Activated gamma-delta T cell treated with anti-CD3 and anti-CD28 coated beads, Interleukin-2, amount 50 U/mL, for 16 hours (primary cell): Measurements from ENCODE around the gene DRC7.
"Not testable (repeated sequence)": the region's sequence is repeated elsewhere in the genome, so short reads cannot be mapped to it uniquely, and the experiment has no call there.

Experiments used
- DNase-seq: peaks from one replicate; pipeline ENCODE4 v3.0.0-alpha.2; 2020; ENCODE audit warnings: low read depth

The DRC7 gene

GRCh38 chr16:57694231-57694724, 328 bp upstream of the DRC7 start:
- DNase-seq: no peak

GRCh38 chr16:57695680-57696069, 1.1 kb downstream of the DRC7 start:
- no peak for DNase-seq

GRCh38 chr16:57696240-57696639, 1.6 kb downstream of the DRC7 start:
- no peak for DNase-seq

- no peak for DNase-seq
These were observed 3.4 kb downstream of the DRC7 start for GRCh38 chr16:57697896-57698537.

- DNase-seq: no peak
These were observed 4.3 kb downstream of the DRC7 start for GRCh38 chr16:57698812-57699405.

- DNase-seq: no peak
These were observed 4.9 kb downstream of the DRC7 start for GRCh38 chr16:57699481-57699880.

GRCh38 chr16:57699899-57700298, 5.3 kb downstream of the DRC7 start:
- no peak for DNase-seq

GRCh38 chr16:57700781-57701551, 6.4 kb downstream of the DRC7 start:
- no peak for DNase-seq

- no peak for DNase-seq
These were observed 7.3 kb downstream of the DRC7 start for GRCh38 chr16:57701759-57702371.

GRCh38 chr16:57703416-57704010, 8.9 kb downstream of the DRC7 start:
- no peak for DNase-seq

GRCh38 chr16:57704011-57704904, 9.7 kb downstream of the DRC7 start:
- no peak for DNase-seq

GRCh38 chr16:57704905-57705852, 10.6 kb downstream of the DRC7 start:
- no peak for DNase-seq

- DNase-seq: no peak
These were observed 12.1 kb downstream of the DRC7 start for GRCh38 chr16:57706717-57707116.

GRCh38 chr16:57707331-57707730, 12.7 kb downstream of the DRC7 start:
- DNase-seq: no peak

GRCh38 chr16:57708168-57708567, 13.6 kb downstream of the DRC7 start:
- no peak for DNase-seq

- no peak for DNase-seq
These were observed 15.1 kb downstream of the DRC7 start for GRCh38 chr16:57709663-57710062.

GRCh38 chr16:57711346-57711745, 16.7 kb downstream of the DRC7 start:
- DNase-seq: no peak

- no peak for DNase-seq
These were observed 17.4 kb downstream of the DRC7 start for GRCh38 chr16:57711993-57712392.

- not testable (repeated sequence) for DNase-seq
These were observed 18.0 kb downstream of the DRC7 start for GRCh38 chr16:57712569-57712968.

- DNase-seq: no peak
These were observed 19.0 kb downstream of the DRC7 start for GRCh38 chr16:57713596-57713995.
